Activated T-helper 1 cell treated with Interleukin-2 at 50 U/mL for 16 hours (primary cell): Measurements from ENCODE around the gene ZG16.

Source experiments
- DNase-seq: peaks from one replicate; pipeline ENCODE4 v3.0.0-alpha.2; 2020; ENCODE audit warnings: low read depth

The ZG16 gene

DNA sequence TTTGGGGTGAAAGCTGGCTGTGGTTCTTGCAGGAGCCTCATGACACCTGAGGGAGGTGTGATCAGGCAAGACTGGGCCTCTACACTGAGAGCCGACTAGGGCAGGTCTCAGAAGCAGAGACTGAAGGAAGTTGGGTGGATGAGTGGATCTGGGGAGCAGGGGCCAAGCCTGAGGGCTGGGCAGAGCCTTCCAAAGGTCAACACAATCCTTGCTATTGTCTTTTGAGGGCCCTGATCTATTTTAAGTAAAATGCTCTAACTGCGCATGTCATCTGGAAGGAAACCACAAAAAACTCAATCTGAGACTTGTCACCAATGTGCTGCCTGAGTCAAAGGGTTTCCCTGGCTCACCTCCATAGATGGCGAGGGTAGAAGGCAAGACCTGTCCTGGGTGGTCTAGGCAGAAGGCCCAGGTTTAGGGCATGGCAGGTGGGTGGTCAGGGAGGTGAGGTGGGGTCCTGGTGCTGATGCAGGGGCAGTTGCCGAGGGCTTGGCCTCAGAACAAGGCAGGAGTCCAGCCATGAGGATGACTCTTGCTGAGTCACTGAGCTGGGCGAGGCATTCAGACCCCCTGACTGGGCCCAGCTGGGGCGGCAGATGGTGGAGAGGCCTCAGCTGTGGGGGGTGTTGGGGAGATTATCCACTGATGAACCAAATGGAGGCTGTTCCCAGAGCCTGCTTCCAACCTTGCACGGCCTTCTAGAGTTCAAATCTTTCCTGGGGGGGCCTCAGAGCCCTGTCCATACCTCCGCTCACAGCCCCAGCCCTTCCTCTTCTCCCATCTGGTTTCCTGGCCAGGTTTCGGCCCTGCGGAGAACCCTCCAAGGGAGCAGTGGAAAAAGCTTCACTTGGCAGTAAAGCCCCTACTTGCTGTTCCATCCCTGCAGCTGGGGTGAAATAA lies 47.3 kb downstream of the ZG16 start:
- DNase-seq = no peak

- DNase-seq = no peak
Observed at GRCh38 chr16:29826342-29826695, 48.3 kb downstream of the ZG16 start.

DNA sequence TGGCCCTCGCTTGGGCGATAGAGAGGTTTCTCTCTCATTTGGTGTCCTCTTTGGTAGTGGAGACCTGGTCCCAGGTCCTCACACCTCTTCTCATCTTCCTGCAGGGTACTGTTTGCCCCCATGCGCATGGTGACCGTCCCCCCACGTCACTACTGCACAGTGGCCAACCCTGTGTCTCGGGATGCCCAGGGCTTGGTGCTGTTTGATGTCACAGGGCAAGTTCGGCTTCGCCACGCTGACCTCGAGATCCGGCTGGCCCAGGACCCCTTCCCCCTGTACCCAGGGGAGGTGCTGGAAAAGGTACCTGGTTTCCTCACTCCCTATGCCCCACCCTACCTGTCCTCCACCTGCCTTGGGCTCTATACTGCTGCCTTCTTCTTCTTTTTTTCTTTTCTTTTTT lies 52.7 kb downstream of the ZG16 start:
- DNase-seq = no peak

DNA sequence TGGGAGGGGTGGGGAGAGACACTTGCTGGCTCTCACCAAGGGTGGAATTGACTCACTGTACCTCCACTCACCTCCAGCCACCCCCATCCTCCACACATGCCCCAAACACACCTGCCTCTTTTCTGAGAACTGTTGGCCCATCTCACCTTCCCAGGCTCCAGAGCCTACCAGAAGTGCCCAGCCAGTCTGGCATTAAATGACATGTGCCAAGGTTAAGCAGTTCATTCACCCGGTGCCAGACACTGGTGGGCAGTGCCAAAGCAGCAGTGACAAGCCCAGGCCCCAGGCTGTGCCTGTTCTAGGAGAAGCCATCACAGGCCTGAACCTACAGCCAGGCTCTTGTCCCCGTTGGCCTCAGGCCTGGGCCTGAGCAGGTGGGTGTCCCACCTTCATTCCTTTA lies 53.4 kb downstream of the ZG16 start:
- DNase-seq = no peak
